ENCODE results near the gene TLR4.

Gene TLR4

DNA sequence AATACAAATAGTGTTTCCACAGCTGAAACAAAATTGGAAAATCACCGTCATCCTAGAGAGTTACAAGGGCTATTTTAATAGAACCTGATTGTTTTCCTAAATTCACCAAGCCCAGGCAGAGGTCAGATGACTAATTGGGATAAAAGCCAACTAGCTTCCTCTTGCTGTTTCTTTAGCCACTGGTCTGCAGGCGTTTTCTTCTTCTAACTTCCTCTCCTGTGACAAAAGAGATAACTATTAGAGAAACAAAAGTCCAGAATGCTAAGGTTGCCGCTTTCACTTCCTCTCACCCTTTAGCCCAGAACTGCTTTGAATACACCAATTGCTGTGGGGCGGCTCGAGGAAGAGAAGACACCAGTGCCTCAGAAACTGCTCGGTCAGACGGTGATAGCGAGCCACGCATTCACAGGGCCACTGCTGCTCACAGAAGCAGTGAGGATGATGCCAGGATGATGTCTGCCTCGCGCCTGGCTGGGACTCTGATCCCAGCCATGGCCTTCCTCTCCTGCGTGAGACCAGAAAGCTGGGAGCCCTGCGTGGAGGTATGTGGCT lies at the start of gene TLR4:
Gene TLR4, plus strand, starts transcription at position 380 of the 552 bp plus-strand sequence. Its CDS starts 70 bp downstream, at position 450.
- DNase-seq: no peak

DNA sequence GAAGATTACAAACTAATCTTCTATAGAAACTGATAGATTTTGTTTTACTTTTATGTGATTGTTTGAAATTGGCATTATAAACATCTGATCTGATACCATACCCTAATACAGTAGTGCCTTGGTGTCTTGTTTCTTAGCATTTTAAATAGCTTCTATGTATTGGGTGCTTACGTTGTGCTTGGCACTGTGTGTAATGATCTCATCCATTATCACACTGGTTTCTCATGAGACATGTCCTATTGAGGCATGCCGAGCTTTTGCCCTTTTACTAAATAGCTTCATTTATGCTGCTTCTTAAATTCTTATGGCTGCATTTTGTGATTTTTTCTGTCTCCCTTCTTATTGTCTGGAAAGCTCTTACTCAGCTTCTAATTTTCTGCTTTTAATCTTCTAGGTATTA lies 48.2 kb upstream of the TLR4 start:
- no peak for DNase-seq

DNA sequence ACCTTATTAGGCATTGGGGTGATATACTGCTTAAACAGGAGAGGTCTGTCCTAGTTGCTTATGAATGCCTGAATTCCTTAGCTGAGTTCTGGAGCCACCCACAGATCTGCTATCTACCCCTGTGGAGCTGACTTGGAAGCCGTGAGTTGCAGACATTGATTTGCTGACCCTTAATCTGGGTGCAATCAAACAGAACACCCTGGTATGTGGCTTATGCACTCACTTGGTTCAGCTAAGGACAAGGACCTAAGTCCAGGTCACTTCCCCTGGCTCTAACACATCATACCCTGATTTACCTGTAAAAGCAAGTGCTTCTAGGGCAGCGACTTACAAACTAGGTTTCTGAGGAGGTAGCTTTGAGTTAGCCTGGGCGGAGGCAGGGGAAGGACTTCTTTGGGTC lies 41.6 kb upstream of the TLR4 start:
- no peak for DNase-seq

DNA sequence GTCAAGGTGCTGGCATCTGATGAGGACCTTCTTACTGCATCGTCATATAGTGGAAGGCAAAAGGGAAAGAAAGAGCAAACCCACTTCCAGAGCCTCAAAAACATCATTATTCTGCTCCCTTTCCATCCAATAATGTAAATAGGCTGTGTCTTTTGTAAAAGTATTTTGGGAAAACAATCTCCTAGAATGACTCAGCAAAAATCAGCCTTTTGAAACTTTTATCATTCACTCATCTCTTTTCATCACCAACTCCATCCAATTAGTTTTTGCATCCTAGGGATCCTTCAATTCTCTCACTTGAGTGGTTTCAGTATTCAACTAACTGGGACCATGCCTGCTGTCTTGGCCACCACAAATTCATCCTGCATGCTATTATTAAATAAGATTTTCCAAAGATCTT lies 39.8 kb upstream of the TLR4 start:
- DNase-seq: no peak

DNA sequence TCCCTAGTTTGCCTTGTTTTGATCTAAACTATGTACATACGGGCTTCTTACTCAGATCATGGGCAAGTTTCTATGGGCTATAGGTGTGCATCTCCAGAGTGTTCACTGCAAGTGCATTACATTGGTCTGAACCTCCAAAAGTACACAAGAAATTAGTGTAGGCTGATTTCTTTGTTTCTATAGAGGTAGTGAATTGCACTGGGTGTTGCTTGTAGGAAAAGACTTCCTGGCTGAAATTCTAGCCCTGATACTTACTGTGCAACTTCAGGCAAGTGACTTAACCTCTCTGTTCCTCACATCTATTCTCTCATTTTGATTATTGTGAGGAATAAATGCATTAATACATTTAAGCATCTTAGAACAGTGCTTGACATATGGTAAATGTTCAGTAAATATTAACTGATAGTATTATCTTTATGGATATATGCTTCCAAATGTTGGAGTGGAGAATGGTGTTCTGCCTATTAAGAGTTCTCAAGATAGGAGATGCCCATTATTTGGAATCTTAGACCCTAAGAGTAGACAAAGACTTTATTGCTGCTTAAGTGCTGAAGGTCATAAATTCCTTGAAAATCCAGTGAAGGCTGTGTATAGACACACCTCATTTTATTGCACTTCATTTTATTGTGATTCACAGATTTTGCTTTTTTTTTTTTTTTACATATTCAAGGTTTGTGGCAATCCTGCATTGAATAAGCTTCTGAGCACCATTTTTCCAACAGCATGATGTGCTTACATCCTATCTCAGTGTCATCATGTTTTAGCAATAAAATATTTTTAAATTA lies 38.4 kb upstream of the TLR4 start:
- no peak for DNase-seq

DNA sequence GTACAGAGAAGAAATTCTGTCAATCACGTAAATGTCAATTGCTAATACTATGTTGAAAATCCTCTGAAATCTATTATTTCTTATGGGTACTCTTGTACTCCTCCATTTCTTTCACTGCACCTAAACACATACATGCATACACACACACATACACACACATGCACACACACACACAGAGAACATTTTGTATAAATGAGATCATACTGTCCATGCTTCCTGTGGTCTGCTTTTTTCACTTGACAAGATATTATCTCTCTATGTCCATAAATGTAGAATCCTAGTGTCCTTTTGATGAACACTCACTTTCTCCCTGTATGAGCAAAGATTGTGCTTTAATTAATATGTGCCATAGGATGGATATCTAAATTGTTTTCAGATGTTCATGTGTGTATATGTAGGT lies 32.7 kb upstream of the TLR4 start:
- DNase-seq: no peak

DNA sequence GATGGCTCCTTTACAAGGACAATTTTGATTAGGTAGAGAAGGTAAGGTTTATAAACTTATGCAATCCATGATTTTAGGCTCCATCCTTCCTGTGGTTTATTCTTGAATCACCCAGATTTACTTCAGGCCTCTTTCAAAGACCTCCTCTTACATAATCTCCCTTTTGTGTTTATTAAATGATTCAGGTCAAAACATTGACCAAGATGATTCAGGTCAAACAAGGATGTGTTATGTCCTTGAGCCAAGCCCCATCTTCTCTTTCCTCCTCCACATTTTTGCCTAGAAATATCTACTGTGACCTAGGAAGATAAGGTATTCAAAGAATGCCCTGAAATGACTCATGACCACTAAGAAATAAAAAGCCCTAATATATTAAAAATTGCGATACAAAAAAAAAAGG lies 31.8 kb upstream of the TLR4 start:
- no peak for DNase-seq

DNA sequence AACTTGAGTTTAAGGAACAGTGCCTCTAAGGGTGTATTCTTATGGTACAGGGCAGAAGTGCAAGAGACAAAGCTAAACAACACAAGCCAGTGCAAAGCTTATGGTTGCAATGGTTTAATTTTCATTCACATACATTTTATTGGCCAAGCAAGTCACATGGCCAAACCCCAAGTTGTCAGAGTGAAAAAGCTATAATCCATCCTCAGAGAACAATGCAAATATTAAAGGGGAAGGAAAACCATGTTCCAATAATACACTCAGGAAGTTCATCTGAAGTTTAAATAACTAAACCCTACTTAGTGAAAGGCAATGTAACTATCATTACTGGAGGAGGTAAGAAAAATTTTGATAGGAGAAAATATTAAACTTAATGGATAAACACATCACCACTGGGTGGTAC lies 26.6 kb upstream of the TLR4 start:
- no peak for DNase-seq

DNA sequence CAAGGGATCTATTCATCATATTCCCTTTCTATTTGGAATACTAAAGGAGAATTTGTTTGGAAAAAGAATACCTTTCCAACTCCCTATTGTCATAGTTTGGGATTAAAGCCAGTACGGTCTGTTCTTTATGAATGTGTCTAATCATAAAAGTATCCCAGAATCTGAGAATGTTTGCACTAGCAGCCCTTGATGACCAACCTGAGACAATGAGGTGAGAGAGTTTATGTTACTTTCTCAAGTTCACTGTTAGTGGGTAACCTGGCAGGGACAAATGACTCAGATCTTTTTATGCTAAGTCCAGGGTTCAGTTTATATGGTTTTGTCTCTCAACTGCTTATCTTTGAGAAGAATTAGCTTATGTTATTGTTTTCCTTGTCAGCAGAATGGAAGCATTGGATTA lies 25.3 kb upstream of the TLR4 start:
- no peak for DNase-seq

DNA sequence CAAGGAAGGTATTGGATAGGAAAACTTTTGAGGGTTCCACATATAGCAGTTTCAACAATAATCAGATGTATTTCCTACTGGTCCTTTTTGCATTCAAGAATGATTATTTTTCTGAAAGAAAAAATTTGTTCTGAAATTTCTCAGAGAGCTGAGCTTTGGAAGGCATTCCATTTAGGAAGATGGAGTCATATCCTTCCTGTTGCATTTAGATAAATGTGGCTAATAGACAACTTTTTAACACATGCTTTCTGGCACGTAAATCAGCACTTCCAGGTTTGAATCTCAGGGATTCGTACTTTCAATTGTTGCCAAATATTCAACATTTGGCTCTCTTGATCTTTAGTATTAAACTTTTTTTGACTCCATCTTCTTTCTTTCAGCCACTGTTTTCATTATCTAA lies 24.8 kb upstream of the TLR4 start:
- DNase-seq: no peak

DNA sequence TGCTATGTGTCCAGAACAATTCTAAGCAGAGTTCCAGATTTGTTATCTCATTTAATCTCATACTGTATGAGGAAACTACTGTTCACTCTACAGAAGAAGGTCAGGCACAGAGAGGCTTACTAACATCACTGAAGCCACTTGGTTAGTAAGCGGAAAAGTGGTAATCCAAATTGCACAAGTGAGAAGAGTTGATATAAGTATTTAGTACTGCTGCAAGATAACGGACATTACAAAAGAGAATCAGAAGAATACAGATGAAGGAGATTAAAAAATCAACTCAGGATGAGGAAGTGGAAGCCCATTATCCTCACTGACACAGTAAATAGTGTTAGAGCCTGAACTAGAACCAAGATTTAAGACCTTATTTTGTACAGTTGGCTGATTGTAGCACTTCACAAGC lies 22.3 kb upstream of the TLR4 start:
- DNase-seq: no peak

DNA sequence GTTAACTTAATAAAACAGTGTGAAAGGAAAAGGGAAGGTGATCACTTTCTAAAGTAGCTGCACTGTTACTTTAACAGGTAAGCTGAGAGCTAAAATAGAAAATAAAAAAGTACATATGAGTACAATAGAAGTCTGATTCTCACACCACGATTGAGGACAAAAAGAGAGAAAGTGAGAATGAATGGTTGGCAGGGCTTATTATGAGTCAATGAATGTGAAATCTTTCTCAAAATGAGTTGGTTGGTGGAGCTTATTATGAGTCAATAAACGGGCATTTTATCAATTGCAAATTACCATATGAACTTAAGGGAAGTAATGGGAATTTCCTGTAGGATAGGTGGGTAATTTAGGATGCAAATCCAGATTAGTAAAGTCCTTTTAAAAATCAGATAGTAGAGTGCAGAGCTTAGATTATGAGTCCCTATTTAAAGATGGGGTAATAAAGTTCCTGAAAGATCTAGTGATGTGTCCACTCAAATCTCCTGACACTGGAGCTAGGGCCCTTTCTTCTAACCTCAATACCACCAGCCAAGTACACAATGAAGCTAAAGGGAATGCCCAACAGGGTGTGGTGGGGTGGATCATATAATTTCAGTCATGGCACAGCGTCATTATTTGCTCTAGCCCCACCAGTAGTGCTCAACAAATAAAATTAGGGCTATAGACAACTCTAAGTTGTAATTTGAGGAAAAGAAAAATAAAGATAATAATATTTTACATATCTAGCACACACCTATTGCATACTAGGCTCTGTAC lies 21.1 kb upstream of the TLR4 start:
- DNase-seq: no peak

DNA sequence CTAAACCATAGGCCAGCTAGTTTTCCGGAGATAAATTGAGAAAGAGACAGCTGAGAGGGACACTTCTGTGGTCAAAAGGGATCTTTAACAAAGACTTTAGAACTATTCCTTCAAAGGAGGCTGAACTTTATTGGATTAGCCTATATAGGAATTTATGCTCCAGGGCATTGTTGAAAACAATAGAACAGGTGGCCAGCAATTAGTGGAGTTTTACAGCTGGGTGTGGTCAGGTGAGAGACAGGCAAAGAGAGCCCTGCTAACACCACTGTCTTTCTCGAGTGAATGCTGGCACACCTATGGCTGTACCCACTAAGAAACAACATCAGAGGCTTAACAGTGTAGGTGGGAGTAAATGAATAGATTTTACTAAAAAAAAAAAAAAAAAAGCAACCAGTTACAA lies 16.7 kb upstream of the TLR4 start:
- DNase-seq: no peak

DNA sequence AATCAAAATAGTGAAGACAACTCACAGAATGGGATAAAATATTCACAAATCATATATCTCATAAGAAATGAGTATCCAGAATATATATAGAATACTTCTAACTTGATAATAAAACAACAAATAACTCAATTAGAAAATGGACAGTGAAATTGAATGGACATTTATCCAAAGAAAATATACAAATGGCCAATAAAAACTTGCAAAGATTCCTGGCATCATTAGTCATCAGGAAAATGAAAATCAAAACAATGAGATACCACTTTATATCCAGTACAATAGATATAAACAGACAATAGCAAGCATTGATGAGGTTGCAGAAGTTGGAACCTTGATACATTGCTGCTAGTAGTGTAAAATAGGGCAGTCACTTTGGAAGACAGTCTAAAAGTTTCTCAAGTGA lies 12.8 kb upstream of the TLR4 start:
- DNase-seq: no peak

DNA sequence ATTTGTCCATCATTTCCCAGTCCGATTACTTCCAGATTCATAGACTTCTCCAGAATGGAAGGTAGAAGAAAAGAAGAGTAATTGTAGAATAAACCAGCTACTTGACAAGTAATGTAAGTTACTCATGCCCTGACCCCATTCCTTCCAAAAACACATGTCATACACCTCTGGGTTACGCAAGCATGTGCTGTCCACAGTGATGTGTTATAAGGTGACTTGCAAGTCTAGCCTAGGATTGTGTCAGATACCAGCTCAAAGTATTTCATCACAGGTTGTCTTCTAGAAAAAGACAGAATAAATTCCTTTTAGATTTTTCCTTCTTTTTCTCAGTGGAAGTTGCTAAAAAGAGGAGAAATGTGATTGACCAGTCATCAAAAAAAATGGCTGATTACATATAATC lies 8.0 kb upstream of the TLR4 start:
- no peak for DNase-seq

DNA sequence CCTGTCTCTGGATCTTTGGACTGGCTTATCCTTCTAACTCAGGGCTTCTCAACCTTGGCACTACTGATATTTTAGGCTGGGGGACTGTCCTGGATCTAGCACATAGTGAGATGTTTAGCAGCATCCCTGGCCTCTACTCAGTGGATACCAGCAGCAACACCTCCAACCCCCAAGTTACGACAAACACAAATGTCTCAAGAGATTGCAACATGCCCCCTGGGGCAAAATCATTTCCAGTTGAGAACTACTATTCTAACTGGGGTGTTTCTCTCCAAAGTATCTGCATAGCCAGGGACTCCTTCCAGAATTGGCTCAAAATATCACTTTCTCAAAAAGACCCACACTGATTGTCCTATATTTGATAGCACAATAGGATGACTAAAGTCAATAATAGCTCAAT lies 7.2 kb upstream of the TLR4 start:
- no peak for DNase-seq

DNA sequence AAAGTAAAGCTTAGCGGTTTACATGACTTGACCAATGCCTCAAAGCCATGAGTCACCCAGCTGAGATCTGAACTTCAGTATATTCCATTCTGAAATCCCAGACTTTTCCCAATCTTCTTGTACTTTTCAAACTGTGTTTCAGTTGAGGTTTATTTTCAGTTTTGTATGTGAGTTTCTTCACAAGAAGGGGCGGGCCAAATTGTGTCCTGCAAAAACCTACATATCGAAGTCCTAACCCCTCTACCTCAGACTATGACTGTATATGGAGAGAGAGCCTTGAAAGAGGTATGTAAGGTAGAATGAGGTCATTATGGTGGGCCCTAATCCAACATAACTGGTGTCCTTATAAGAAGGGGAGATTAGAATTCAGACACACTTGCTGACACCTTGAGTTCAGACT lies 666 bp upstream of the TLR4 start:
- DNase-seq: no peak

DNA sequence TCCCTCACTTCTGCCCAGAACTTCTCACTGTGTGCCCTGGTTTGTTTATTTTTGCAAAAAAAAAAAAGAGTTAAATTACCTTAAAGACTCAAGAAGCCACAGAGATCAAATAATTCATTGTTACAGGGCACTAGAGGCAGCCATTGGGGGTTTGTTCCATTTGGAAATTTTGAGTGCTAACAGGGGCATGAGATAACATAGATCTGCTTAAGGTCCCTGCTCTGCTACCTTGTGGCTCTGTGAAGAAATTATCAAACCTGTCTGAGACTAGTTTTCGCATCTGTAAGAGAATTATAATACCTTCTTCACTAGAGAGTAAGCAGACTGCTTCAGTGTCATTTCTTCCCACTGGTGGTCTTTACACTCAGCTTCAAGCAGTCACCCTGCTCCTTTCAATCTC lies 394 bp downstream of the TLR4 start:
- DNase-seq: no peak

DNA sequence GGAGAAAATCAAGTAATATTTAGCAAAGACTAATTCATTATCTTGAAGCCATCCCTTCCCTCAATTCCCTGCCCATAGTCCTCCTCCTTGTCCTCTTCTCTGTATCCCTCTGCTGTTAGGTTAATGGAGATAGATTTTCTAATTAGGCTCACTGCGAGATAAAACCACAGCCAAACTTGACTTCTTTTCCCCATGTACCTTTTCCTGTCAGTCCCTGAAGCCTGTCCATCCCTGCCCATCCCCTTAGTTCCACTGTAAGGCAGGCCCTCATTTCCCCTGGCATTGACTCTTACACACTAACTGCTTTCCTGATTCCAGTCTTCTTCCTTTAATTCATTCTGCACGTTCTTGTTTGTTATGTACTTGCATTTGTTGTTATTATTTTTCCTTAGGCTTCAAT lies 1.2 kb downstream of the TLR4 start:
- no peak for DNase-seq

DNA sequence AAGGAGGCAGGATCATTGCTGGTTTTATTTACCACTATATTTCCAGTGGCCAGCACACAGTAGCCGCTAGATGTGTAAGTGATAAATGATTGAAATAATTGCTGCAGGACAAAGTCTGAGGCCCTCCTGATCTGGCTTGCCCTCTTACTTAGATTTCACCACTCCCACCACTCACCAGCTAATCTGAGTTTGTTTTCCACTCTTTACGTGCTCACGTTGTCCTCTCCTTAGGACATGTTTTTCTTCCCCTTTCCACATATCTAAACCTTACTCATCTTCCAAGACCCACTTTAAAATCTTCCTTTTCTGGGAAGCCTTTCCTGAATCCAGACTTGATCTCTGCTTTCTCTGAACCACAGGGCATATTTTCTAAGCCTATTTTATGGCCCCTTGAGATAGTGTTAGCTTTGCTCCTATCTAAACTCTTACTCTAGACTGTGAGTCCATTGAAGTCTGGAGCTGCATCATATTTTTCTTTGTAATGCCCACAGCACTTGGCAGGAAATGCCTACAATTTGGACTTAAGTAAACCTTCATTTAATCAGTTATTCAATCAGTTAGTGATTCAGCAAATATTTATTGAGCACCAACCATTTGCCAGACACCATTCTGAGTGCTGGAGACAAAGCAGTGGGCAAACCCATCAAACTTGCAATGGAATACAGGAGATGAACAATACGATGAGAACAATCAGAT lies 2.4 kb downstream of the TLR4 start:
- DNase-seq: peak; percentile 59

DNA sequence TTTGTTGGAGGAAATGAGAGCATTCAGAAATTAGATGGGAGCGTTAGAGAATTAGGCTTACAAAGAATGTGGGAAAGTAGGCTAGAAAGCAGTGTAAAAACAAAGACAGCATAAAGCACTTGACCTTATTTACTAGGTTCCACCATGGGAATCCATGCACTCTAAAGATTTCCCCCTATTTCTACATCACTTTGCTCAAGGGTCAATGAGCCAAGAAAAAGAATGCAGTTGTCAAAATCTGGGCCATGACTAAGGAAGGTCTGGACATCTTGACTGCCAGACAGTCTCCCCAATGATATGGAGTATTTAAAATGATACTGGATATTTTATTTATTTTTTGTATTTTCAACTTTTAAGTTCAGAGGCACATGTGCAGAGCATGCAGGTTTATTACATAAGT lies 3.4 kb downstream of the TLR4 start:
- no peak for DNase-seq

DNA sequence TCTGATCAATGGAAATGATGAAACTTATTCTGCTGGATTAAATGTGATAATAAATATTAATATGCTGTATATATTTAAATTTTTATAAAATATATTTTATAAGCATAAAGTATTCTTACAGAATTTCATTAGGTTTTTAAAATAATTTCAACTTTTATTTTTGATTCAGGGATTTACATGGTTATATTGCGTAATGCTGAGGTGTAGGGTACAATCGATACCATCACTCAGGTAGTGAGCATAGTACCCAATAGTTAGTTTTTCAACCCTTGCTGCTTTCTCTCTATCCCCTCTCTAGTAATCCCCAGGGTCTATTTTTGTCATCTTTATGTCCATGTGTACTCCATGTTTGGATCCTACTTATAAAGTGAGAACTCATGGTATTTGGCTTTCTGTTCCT lies 5.7 kb downstream of the TLR4 start:
- no peak for DNase-seq

DNA sequence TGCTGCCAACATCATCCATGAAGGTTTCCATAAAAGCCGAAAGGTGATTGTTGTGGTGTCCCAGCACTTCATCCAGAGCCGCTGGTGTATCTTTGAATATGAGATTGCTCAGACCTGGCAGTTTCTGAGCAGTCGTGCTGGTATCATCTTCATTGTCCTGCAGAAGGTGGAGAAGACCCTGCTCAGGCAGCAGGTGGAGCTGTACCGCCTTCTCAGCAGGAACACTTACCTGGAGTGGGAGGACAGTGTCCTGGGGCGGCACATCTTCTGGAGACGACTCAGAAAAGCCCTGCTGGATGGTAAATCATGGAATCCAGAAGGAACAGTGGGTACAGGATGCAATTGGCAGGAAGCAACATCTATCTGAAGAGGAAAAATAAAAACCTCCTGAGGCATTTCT lies 10.1 kb downstream of the TLR4 start:
- no peak for DNase-seq

Measured in NCI-H345 (cell line).